GM21515 (cell line): ENCODE data around the gene CNNM2.
"Not testable (repeated sequence)": the region's sequence is repeated elsewhere in the genome, so short reads cannot be mapped to it uniquely, and the experiment has no call there.

Experiments used
- ATAC-seq: cut with Tn5 transposase; IDR thresholded peaks from one replicate; pipeline ENCODE4 v1.9.1; 2021; ENCODE audit not compliant: unreplicated experiment

CNNM2 gene

GRCh38 chr10:102964713-102965112, 46.6 kb downstream of the CNNM2 start:
- ATAC-seq = no peak

GRCh38 chr10:102965311-102965851, 47.3 kb downstream of the CNNM2 start:
- ATAC-seq = no peak

- no peak for ATAC-seq
These were observed 49.0 kb downstream of the CNNM2 start for GRCh38 chr10:102967123-102967522.

- ATAC-seq = no peak
These were observed 52.7 kb downstream of the CNNM2 start for GRCh38 chr10:102970562-102971340.

GRCh38 chr10:102975483-102976379, 57.6 kb downstream of the CNNM2 start:
- ATAC-seq = no peak

GRCh38 chr10:102976380-102976726, 58.3 kb downstream of the CNNM2 start:
- ATAC-seq = not testable (repeated sequence)

- no peak for ATAC-seq
These were observed 64.2 kb downstream of the CNNM2 start for GRCh38 chr10:102982296-102982695.

GRCh38 chr10:102984086-102984485, 66.0 kb downstream of the CNNM2 start:
- ATAC-seq = no peak

- ATAC-seq = no peak
These were observed 67.7 kb downstream of the CNNM2 start for GRCh38 chr10:102985811-102986210.

- no peak for ATAC-seq
These were observed 70.6 kb downstream of the CNNM2 start for GRCh38 chr10:102988404-102989314.

GRCh38 chr10:102994531-102995295, 76.6 kb downstream of the CNNM2 start:
- no peak for ATAC-seq

- ATAC-seq = no peak
These were observed 78.8 kb downstream of the CNNM2 start for GRCh38 chr10:102996876-102997275.

GRCh38 chr10:102997998-102998397, 79.9 kb downstream of the CNNM2 start:
- no peak for ATAC-seq

GRCh38 chr10:102998399-102998907, 80.4 kb downstream of the CNNM2 start:
- no peak for ATAC-seq

- ATAC-seq = not testable (repeated sequence)
These were observed 82.0 kb downstream of the CNNM2 start for GRCh38 chr10:103000050-103000449.

- no peak for ATAC-seq
These were observed 88.9 kb downstream of the CNNM2 start for GRCh38 chr10:103007017-103007416.

GRCh38 chr10:103013416-103013815, 95.3 kb downstream of the CNNM2 start:
- ATAC-seq = no peak

- ATAC-seq = no peak
These were observed 101.3 kb downstream of the CNNM2 start for GRCh38 chr10:103019425-103019824.

GRCh38 chr10:103021150-103021899, 103.2 kb downstream of the CNNM2 start:
- ATAC-seq = no peak
